ENCODE measurements around the gene SDK2.

Gene SDK2

DNA sequence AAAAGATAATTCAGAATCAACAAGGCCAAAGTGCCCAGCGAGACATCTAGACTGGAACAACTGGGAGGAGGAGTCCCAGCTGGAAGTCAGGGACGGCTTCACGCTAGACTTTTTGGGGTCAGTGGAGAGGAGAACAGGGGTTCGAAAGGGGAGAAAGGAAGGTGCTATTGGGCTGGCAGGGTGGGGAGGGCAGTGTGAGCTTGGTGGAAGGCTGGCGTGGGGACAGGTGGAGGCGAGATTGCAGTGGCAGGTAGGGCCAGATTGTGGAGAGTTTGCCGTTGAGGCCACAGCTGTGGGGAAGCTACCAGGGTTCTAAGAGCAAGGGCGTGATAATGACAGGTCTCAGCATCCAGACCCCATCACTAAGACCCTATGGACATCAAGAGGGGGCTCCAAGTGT lies 10.5 kb downstream of the SDK2 start:
- TF ChIP-seq, protein P1, sequence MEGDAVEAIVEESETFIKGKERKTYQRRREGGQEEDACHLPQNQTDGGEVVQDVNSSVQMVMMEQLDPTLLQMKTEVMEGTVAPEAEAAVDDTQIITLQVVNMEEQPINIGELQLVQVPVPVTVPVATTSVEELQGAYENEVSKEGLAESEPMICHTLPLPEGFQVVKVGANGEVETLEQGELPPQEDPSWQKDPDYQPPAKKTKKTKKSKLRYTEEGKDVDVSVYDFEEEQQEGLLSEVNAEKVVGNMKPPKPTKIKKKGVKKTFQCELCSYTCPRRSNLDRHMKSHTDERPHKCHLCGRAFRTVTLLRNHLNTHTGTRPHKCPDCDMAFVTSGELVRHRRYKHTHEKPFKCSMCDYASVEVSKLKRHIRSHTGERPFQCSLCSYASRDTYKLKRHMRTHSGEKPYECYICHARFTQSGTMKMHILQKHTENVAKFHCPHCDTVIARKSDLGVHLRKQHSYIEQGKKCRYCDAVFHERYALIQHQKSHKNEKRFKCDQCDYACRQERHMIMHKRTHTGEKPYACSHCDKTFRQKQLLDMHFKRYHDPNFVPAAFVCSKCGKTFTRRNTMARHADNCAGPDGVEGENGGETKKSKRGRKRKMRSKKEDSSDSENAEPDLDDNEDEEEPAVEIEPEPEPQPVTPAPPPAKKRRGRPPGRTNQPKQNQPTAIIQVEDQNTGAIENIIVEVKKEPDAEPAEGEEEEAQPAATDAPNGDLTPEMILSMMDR (IDR thresholded peaks at IDR 0.05; ENCODE audit: low read depth, low read length), result no peak
- no peak for DNase-seq (ENCODE audit: extremely low read depth, low read depth)

DNA sequence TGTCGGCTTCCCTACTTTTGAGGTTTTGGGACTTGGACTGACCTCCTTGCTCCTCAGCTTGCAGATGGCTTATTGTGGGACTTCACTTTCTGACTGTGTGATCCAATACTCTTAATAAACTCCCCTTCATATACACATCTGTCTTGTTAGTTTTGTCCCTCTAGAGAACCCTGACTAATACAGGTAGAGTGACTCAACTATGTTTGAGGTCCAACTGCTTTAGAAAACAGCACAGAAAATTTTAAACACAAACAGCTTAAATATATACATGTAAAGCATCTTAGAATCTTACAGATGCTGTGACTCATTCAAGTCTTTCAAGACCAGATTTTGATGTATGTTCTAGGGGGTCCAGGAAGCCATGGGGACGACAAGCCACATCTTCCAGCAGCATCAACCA lies 11.7 kb downstream of the SDK2 start:
- no peak for DNase-seq (ENCODE audit: extremely low read depth, low read depth)
- TF ChIP-seq, protein P1 (IDR thresholded peaks at IDR 0.05; ENCODE audit: low read depth, low read length), result no peak

- TF ChIP-seq, protein P1 (IDR thresholded peaks at IDR 0.05; ENCODE audit: low read depth, low read length), result no peak
- DNase-seq (ENCODE audit: extremely low read depth, low read depth), result no peak
Measured at GRCh38 chr17:73630965-73631595, 13.2 kb downstream of the SDK2 start.

GRCh38 chr17:73630531-73630930 lies 13.7 kb downstream of the SDK2 start:
- TF ChIP-seq, protein P1 (IDR thresholded peaks at IDR 0.05; ENCODE audit: low read depth, low read length), result no peak
- no peak for DNase-seq (ENCODE audit: extremely low read depth, low read depth)

DNA sequence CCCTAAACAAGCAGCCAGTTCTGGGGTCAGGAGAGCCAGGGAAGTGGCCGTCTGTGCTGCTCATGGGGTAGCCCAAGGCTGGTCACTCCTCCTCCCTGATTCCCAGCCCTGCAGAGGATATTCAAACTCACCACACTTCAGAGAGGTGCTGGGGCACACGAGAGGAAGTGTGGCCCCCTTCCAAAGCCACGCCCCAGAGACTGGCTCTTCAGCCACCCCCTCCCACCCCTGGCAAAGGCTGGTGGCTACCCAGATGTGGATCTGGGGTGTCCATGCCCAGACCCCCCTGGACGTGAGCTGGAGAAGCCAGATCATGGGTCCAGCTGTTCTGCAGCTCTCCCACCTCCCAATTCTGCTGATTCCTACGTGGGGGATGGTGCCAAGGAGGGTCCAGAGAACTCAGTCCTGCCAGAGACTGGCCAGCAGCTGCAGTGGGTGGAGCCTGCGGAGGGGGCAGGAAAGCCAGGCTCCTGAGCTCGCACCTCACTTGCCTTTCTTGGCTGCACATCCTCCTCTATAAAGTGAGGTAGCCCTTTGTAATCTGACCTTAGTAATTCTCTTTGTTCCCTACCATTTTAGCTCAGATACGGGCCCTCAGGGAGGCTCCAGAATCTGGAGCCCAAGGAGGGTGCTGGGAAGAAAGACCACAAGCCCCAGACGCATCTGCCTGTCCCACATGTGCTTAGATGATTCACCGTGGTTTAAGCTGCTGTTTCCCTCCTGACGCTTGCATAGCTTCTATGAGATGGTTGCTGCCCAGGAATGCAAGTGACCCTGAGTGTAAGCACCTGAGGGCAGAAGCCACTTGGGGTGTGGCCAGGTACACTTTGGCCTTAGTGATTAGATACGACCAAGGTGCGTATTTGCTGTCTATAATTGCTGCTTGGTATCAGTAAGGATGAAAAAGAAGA lies 15.3 kb downstream of the SDK2 start:
- no peak for DNase-seq (ENCODE audit: extremely low read depth, low read depth)
- TF ChIP-seq, protein P1 (IDR thresholded peaks at IDR 0.05; ENCODE audit: low read depth, low read length), result no peak

- DNase-seq (ENCODE audit: extremely low read depth, low read depth), result no peak
- TF ChIP-seq, protein P1 (IDR thresholded peaks at IDR 0.05; ENCODE audit: low read depth, low read length), result no peak
Measured at GRCh38 chr17:73625991-73626673, 18.1 kb downstream of the SDK2 start.

DNA sequence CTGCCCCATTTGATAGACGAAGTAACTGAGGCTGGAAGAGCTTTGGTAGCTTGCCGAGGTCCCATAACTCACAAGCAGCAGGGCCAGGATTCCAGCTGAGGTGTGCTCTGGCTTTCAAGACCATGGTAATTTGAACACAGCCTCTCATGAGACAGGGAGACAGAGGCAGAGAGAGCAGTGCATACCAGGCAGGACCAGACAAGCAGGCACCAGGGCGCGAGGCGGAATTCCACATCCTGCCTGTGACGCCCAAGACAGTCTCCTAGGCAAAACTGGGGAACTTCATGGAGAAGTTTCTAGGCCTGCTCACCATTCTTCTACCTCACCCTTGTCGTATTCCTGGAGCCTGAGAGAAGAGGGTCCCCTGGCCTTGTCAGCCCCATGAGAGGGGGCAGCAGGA lies 19.2 kb downstream of the SDK2 start:
- no peak for DNase-seq (ENCODE audit: extremely low read depth, low read depth)
- TF ChIP-seq, protein P1 (IDR thresholded peaks at IDR 0.05; ENCODE audit: low read depth, low read length), result no peak
